GM18870 (cell line): Measurements from ENCODE around the gene ATP1A4.
"Not testable (repeated sequence)": the region's sequence is repeated elsewhere in the genome, so short reads cannot be mapped to it uniquely, and the experiment has no call there.

Experiments used
- ATAC-seq: cut with Tn5 transposase; IDR thresholded peaks from one replicate; pipeline ENCODE4 v1.9.1; 2021; ENCODE audit warnings: moderate library complexity; ENCODE audit not compliant: unreplicated experiment

ATP1A4 gene

GRCh38 chr1:160122978-160123495 is 28.4 kb upstream of the ATP1A4 start:
- ATAC-seq: no peak

- no peak for ATAC-seq
These were observed 27.7 kb upstream of the ATP1A4 start for GRCh38 chr1:160123726-160124125.

GRCh38 chr1:160124705-160125478 is 26.5 kb upstream of the ATP1A4 start:
- ATAC-seq: no peak

- ATAC-seq: no peak
These were observed 25.7 kb upstream of the ATP1A4 start for GRCh38 chr1:160125746-160126145.

GRCh38 chr1:160126342-160126741 is 25.1 kb upstream of the ATP1A4 start:
- ATAC-seq: not testable (repeated sequence)

- no peak for ATAC-seq
These were observed 24.0 kb upstream of the ATP1A4 start for GRCh38 chr1:160127381-160127780.

GRCh38 chr1:160127865-160128523 is 23.4 kb upstream of the ATP1A4 start:
- no peak for ATAC-seq

GRCh38 chr1:160128636-160129035 is 22.8 kb upstream of the ATP1A4 start:
- ATAC-seq: no peak

GRCh38 chr1:160129046-160129445 is 22.4 kb upstream of the ATP1A4 start:
- ATAC-seq: no peak

GRCh38 chr1:160129558-160129957 is 21.8 kb upstream of the ATP1A4 start:
- no peak for ATAC-seq

- ATAC-seq: no peak
These were observed 21.4 kb upstream of the ATP1A4 start for GRCh38 chr1:160129966-160130365.

GRCh38 chr1:160130486-160130885 is 20.9 kb upstream of the ATP1A4 start:
- ATAC-seq: no peak

GRCh38 chr1:160130939-160131338 is 20.5 kb upstream of the ATP1A4 start:
- no peak for ATAC-seq

GRCh38 chr1:160131803-160132565 is 19.4 kb upstream of the ATP1A4 start:
- ATAC-seq: no peak

- no peak for ATAC-seq
These were observed 17.2 kb upstream of the ATP1A4 start for GRCh38 chr1:160133990-160134770.

GRCh38 chr1:160134791-160135572 is 16.4 kb upstream of the ATP1A4 start:
- ATAC-seq: no peak

- ATAC-seq: no peak
These were observed 15.1 kb upstream of the ATP1A4 start for GRCh38 chr1:160136121-160136925.

- no peak for ATAC-seq
These were observed 14.5 kb upstream of the ATP1A4 start for GRCh38 chr1:160136926-160137200.

GRCh38 chr1:160137216-160137862 is 14.1 kb upstream of the ATP1A4 start:
- no peak for ATAC-seq
